K562 (cell line): Measurements from ENCODE around the gene ARMC8.

Experiments used
- ASH1L ChIP-seq: fragments of 450-650 bp; IDR thresholded peaks from 2 replicates; pipeline ENCODE4 v1.6.1; 2018; ENCODE audit warnings: borderline replicate concordance, mild to moderate bottlenecking, low read depth; ENCODE audit not compliant: partially characterized antibody
- CREM ChIP-seq: IDR thresholded peaks from 2 replicates; pipeline ENCODE4 v1.6.1; 2014; ENCODE audit warnings: antibody characterized with exemption, low read depth
- EP300 ChIP-seq: IDR thresholded peaks from 2 replicates; pipeline ENCODE4 v1.6.1; 2012; ENCODE audit warnings: low read length, improper control_type of control experiment
- NFATC3 ChIP-seq: fragments of 450-650 bp; IDR thresholded peaks from 2 replicates; pipeline ENCODE4 v1.6.1; 2017; ENCODE audit warnings: mild to moderate bottlenecking
- NFRKB ChIP-seq: fragments of 450-650 bp; IDR thresholded peaks from 2 replicates; pipeline ENCODE4 v1.6.1; 2016; ENCODE audit warnings: low read depth
- POLR2A ChIP-seq: fragments of 450-650 bp; conservative IDR thresholded peaks from 2 replicates; pipeline ENCODE4 v1.6.1; 2016
- RAD21 ChIP-seq, 2 experiments: fragments of 250-450 bp in 1 of 2; fragments of 450-650 bp in 1 of 2; sonication (Bioruptor Pico) in 1 of 2; formaldehyde crosslinking in 1 of 2; IDR thresholded peaks in 1 of 2; conservative IDR thresholded peaks in 1 of 2; 2 replicates each; pipeline versions ENCODE4 v1.4.0 to v1.8.0; 2020 to 2022; ENCODE audit warnings: mild to moderate bottlenecking in 2 of 2, moderate library complexity in 1 of 2
- RNF2 ChIP-seq: sonication (generic); IDR thresholded peaks from 2 replicates; pipeline ENCODE4 v1.6.1; 2016
- ZNF445 ChIP-seq: fragments of 250-450 bp; sonication (Bioruptor Pico); IDR thresholded peaks from 2 replicates; pipeline ENCODE4 v1.4.0; 2020; ENCODE audit warnings: low read depth, mild to moderate bottlenecking, moderate library complexity
- TF ChIP-seq, protein P1 (sequence below): sonication (generic); formaldehyde crosslinking; IDR thresholded peaks from 2 replicates; pipeline ENCODE4 v1.8.1; 2023; ENCODE audit warnings: mild to moderate bottlenecking, missing genetic modification reagents
- TF ChIP-seq, protein P2 (sequence below), 3 experiments: IDR thresholded peaks in 2 of 3; conservative IDR thresholded peaks in 1 of 3; 2 replicates each; pipeline ENCODE4 v1.5.1; 2011 to 2012; ENCODE audit warnings: low read length in 3 of 3, mild to moderate bottlenecking in 3 of 3, control low read depth in 2 of 3, improper control_type of control experiment in 1 of 3, inconsistent platforms in 1 of 3, low read depth in 1 of 3, mixed read lengths in 1 of 3, moderate library complexity in 1 of 3; ENCODE audit not compliant: insufficient read depth in 2 of 3
- TF ChIP-seq, protein P3 (sequence below): conservative IDR thresholded peaks from 2 replicates; pipeline ENCODE4 v1.6.1; 2011; ENCODE audit warnings: low read depth, mild to moderate bottlenecking, low read length; ENCODE audit not compliant: control insufficient read depth
- TF ChIP-seq, protein P4 (sequence below): sonication (generic); formaldehyde crosslinking; IDR thresholded peaks from 2 replicates; pipeline ENCODE4 v1.5.0; 2020; ENCODE audit warnings: missing genetic modification reagents

DNA sequence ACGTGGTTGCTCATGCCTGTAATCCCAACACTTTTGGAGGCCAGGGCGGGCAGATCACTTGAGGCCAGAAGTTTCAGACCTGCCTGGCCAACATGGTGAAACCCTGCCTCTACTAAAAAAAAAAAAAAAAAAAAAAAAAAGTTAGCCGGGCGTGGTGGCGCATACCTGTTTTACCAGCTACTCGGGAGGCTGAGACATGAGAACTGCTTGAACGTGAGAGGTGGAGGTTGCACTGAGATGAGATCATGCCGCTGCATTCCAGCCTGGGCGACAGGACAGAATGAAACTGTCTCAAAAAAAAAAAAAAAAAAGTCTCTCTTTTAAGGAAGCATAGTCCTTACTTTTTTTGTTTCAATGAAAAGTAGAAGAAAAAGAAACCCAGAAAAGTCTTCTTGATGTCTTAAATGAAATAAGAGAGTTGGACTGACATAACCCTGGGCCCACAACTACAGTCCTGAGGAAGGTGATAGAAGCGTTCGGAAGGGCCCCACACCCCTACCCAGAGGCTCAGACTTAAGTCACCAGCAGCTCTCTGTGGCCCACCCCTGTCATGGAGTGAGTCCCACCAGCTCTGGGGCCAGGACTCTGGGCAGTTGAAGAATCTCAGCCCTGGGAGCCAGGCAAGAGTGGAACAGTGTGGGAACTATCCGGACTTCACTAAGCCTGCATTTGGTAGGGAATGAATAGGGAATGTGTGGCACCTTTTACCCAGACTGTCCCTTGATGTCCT is 139.9 kb downstream of the ARMC8 start:
- no peak for TF ChIP-seq POLR2A
- TF ChIP-seq, protein P1, sequence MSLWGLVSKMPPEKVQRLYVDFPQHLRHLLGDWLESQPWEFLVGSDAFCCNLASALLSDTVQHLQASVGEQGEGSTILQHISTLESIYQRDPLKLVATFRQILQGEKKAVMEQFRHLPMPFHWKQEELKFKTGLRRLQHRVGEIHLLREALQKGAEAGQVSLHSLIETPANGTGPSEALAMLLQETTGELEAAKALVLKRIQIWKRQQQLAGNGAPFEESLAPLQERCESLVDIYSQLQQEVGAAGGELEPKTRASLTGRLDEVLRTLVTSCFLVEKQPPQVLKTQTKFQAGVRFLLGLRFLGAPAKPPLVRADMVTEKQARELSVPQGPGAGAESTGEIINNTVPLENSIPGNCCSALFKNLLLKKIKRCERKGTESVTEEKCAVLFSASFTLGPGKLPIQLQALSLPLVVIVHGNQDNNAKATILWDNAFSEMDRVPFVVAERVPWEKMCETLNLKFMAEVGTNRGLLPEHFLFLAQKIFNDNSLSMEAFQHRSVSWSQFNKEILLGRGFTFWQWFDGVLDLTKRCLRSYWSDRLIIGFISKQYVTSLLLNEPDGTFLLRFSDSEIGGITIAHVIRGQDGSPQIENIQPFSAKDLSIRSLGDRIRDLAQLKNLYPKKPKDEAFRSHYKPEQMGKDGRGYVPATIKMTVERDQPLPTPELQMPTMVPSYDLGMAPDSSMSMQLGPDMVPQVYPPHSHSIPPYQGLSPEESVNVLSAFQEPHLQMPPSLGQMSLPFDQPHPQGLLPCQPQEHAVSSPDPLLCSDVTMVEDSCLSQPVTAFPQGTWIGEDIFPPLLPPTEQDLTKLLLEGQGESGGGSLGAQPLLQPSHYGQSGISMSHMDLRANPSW (CRISPR knock-in tag): no peak
- no peak for TF ChIP-seq NFRKB
- TF ChIP-seq, protein P2, sequence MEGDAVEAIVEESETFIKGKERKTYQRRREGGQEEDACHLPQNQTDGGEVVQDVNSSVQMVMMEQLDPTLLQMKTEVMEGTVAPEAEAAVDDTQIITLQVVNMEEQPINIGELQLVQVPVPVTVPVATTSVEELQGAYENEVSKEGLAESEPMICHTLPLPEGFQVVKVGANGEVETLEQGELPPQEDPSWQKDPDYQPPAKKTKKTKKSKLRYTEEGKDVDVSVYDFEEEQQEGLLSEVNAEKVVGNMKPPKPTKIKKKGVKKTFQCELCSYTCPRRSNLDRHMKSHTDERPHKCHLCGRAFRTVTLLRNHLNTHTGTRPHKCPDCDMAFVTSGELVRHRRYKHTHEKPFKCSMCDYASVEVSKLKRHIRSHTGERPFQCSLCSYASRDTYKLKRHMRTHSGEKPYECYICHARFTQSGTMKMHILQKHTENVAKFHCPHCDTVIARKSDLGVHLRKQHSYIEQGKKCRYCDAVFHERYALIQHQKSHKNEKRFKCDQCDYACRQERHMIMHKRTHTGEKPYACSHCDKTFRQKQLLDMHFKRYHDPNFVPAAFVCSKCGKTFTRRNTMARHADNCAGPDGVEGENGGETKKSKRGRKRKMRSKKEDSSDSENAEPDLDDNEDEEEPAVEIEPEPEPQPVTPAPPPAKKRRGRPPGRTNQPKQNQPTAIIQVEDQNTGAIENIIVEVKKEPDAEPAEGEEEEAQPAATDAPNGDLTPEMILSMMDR (IDR thresholded peaks at IDR 0.05 in 2 of 3, conservative IDR thresholded peaks at IDR 0.05 in 1 of 3; ENCODE audit: insufficient read depth in 2 of 3, low read depth in 1 of 3, low read length in 3 of 3): no peak
- TF ChIP-seq RNF2: no peak
- TF ChIP-seq, protein P3, sequence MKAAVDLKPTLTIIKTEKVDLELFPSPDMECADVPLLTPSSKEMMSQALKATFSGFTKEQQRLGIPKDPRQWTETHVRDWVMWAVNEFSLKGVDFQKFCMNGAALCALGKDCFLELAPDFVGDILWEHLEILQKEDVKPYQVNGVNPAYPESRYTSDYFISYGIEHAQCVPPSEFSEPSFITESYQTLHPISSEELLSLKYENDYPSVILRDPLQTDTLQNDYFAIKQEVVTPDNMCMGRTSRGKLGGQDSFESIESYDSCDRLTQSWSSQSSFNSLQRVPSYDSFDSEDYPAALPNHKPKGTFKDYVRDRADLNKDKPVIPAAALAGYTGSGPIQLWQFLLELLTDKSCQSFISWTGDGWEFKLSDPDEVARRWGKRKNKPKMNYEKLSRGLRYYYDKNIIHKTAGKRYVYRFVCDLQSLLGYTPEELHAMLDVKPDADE: no peak
- no peak for TF ChIP-seq RAD21 (CRISPR knock-in tag; conservative IDR thresholded peaks at IDR 0.05 in 1 of 2, IDR thresholded peaks at IDR 0.05 in 1 of 2)
- TF ChIP-seq ASH1L: no peak
- TF ChIP-seq CREM: no peak
- no peak for TF ChIP-seq ZNF445
- no peak for TF ChIP-seq EP300
- TF ChIP-seq, protein P4, sequence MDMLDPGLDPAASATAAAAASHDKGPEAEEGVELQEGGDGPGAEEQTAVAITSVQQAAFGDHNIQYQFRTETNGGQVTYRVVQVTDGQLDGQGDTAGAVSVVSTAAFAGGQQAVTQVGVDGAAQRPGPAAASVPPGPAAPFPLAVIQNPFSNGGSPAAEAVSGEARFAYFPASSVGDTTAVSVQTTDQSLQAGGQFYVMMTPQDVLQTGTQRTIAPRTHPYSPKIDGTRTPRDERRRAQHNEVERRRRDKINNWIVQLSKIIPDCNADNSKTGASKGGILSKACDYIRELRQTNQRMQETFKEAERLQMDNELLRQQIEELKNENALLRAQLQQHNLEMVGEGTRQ (CRISPR knock-in tag): no peak
- TF ChIP-seq NFATC3: no peak
